Measurements from ENCODE around the gene XRN2.

The XRN2 gene

GRCh38 chr20:21433329-21433890 lies 130.3 kb downstream of the XRN2 start:
- DNase-seq: no peak

DNA sequence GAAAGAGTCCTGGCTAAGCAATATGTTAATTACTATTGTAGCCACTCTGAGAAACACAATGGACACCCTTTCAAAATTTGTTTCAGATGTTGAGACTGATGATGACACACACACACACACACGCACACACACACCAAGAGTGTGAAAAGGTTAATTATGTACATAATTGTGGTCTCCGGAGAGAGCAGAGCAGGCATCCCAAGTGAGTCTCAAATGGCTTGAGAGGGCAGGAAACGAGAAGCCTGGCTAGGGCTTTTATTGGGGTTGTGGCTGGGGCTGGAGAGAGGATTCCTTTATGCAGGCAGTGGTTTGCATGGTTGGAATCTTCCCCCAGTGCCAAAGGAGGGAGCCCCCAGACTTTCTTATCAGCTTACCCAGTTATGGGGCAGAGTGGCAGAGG lies 132.4 kb downstream of the XRN2 start:
- no peak for DNase-seq

GRCh38 chr20:21436205-21436604 lies 133.1 kb downstream of the XRN2 start:
- DNase-seq: no peak

- DNase-seq: no peak
Measured at GRCh38 chr20:21437248-21437647, 134.1 kb downstream of the XRN2 start.

GRCh38 chr20:21437816-21438215 lies 134.7 kb downstream of the XRN2 start:
- DNase-seq: no peak
